Posterior vena cava (tissue), 2 donors: ENCODE results near the gene SLC5A5. TPM values are rescaled to one million over a fixed set of nuclear protein-coding genes. Genes with fewer than 3 reads are reported as not detected.
"Not testable (repeated sequence)": the region's sequence is repeated elsewhere in the genome, so short reads cannot be mapped to it uniquely, and the experiment has no call there.

Experiments used
- DNase-seq: peaks from one replicate; pipeline ENCODE4 v3.0.0-alpha.2; 2020; ENCODE audit warnings: low spot score
- intact Hi-C, 2 donors: fragments of 100-400 bp; cut with DNase I; formaldehyde crosslinking; loops; one replicate each; pipeline versions ENCODE4 v1.14.1 to v1.14.2; 2022 to 2023
- total RNA-seq, 2 donors: library from RNA; stranded (reverse); fragmentation: NEBNext Ultra II Directional; extraction: Animal tissue kit (Norgen Biotek cat#: 25700); gene quantifications; one replicate each; pipeline ENCODE4 v1.2.1, GENCODE V29; 2021
- donor health status: DM: yes; HTN: yes; CAD: no.
- donor health status: DM: yes; HTN: yes; CAD: no.

SLC5A5 gene
- total RNA-seq, 2 donors from 2014 or later: not detected

- intact Hi-C loops: loop anchor here in 1 of 2 donors (10.0 kb wide), 1 partner anchor 118 kb away; no protein-coding TSS in a partner anchor
- DNase-seq: no peak
Measured at GRCh38 chr19:17866312-17866963, 5.3 kb upstream of the SLC5A5 start.

GRCh38 chr19:17866964-17867486 is 4.7 kb upstream of the SLC5A5 start:
- intact Hi-C loops: loop anchor here in 1 of 2 donors (10.0 kb wide), 1 partner anchor 118 kb away; no protein-coding TSS in a partner anchor

GRCh38 chr19:17868669-17869068 is 3.1 kb upstream of the SLC5A5 start:
- intact Hi-C loops: loop anchor here in 1 of 2 donors (10.0 kb wide), 1 partner anchor 116 kb away; no protein-coding TSS in a partner anchor
- DNase-seq: no peak

More at GRCh38 chr19:17866964-17867486, 4.7 kb upstream of the SLC5A5 start:
- no peak for DNase-seq

- intact Hi-C loops: loop anchor here in 1 of 2 donors (10.0 kb wide), 1 partner anchor 116 kb away; no protein-coding TSS in a partner anchor
Measured at GRCh38 chr19:17869114-17869608, 2.6 kb upstream of the SLC5A5 start.

GRCh38 chr19:17871032-17871877 is 490 bp upstream of the SLC5A5 start:
- intact Hi-C loops: no loop called here
- no peak for DNase-seq

More at GRCh38 chr19:17869114-17869608, 2.6 kb upstream of the SLC5A5 start:
- no peak for DNase-seq

- intact Hi-C loops: no loop called here
- no peak for DNase-seq
Measured at GRCh38 chr19:17872251-17873001, 681 bp downstream of the SLC5A5 start.

GRCh38 chr19:17873786-17874757 is 2.3 kb downstream of the SLC5A5 start:
- intact Hi-C loops: no loop called here
- DNase-seq: no peak

- intact Hi-C loops: loop anchor here in 1 of 2 donors (5.0 kb wide), 1 partner anchor 982 kb away; no protein-coding TSS in a partner anchor
- no peak for DNase-seq
Measured at GRCh38 chr19:17874758-17875135, 3.0 kb downstream of the SLC5A5 start.

GRCh38 chr19:17877696-17878095 is 6.0 kb downstream of the SLC5A5 start:
- intact Hi-C loops: loop anchor here in 1 of 2 donors (5.0 kb wide), 1 partner anchor 985 kb away; no protein-coding TSS in a partner anchor
- no peak for DNase-seq

- intact Hi-C loops: loop anchor here in 1 of 2 donors (5.0 kb wide), 1 partner anchor 987 kb away; no protein-coding TSS in a partner anchor
- no peak for DNase-seq
Measured at GRCh38 chr19:17879466-17879865, 7.7 kb downstream of the SLC5A5 start.

GRCh38 chr19:17881701-17882100 is 10.0 kb downstream of the SLC5A5 start:
- intact Hi-C loops: no loop called here
- DNase-seq: no peak

GRCh38 chr19:17883627-17884410 is 12.1 kb downstream of the SLC5A5 start:
- DNase-seq: no peak
- intact Hi-C loops: no loop called here

GRCh38 chr19:17886515-17886914 is 14.8 kb downstream of the SLC5A5 start:
- intact Hi-C loops: no loop called here
- no peak for DNase-seq

GRCh38 chr19:17887221-17887620 is 15.5 kb downstream of the SLC5A5 start:
- intact Hi-C loops, DNase-seq: not testable (repeated sequence)

GRCh38 chr19:17888260-17888659 is 16.5 kb downstream of the SLC5A5 start:
- no peak for DNase-seq
- intact Hi-C loops: no loop called here

GRCh38 chr19:17889609-17890214 is 18.0 kb downstream of the SLC5A5 start:
- intact Hi-C loops: no loop called here
- no peak for DNase-seq

GRCh38 chr19:17893766-17894165 is 22.0 kb downstream of the SLC5A5 start:
- DNase-seq: no peak
- intact Hi-C loops: no loop called here
